Large intestine (tissue), 3 donors: Measurements from ENCODE around the gene SEC24D. TPM values are rescaled to one million over a fixed set of nuclear protein-coding genes. Genes with fewer than 3 reads are reported as not detected.
A peak's percentile ranks its signal among the peaks of the same experiment; 100 is the strongest.

Experiments
- DNase-seq, 2 donors: peaks; one replicate each; pipeline versions ENCODE4 v3.0.0 to v3.0.0-alpha.2; 2013
- H3K27ac ChIP-seq: one replicate; pipeline ENCODE4 v1.5.1; 2013; ENCODE audit warnings: low read length
- H3K27me3 ChIP-seq: 2 replicates; pipeline ENCODE4 v1.6.1; 2013; ENCODE audit warnings: low read length; ENCODE audit not compliant: control insufficient read depth, insufficient read depth
- H3K36me3 ChIP-seq: 2 replicates; pipeline ENCODE4 v1.6.1; 2013; ENCODE audit warnings: low read length; ENCODE audit not compliant: control insufficient read depth, insufficient read depth
- H3K4me1 ChIP-seq: one replicate; pipeline ENCODE4 v1.6.1; 2013; ENCODE audit warnings: low read length; ENCODE audit not compliant: control insufficient read depth, insufficient read depth
- H3K4me3 ChIP-seq: one replicate; pipeline ENCODE4 v1.5.1; 2013; ENCODE audit warnings: low read length
- H3K9me3 ChIP-seq: one replicate; pipeline ENCODE4 v1.6.1; 2013; ENCODE audit warnings: mild to moderate bottlenecking, low read depth, low read length, moderate library complexity; ENCODE audit not compliant: control insufficient read depth
- WGBS: methylation state at CpG from one replicate; pipeline ENCODE4 v1.1.5; 2013; ENCODE audit warnings: low lambda C conversion rate; ENCODE audit not compliant: insufficient coverage; 5-methylcytosine and 5-hydroxymethylcytosine counted together
- polyA plus RNA-seq: library from polyadenylated mRNA; unstranded; fragments of 120-200 nt; gene quantifications from one replicate; pipeline ENCODE4 v1.2.1, GENCODE V29; 2013

SEC24D gene
- polyA plus RNA-seq, 1 donor, result 61.5 TPM

DNA sequence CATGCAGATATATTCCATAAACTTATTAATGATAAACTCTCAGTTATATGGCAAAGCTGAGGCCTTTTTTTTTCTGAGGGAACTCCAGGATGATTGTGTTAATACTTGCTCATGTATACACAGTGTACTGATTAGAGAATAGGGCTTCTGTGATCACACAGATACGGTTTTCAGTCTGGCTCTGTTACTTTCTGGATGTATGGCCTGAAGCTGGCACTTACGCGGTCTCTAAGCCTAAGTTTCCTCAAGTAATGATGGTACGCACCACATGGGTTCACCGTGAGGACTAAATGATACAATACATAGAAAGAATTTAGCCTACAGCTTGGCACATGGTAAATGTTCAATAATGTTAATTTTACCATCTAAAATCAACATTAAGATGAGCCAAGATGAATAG lies 73.8 kb downstream of the SEC24D start:
- Histone ChIP-seq H3K4me3 (no peak overlapping the region), H3K27ac (peak overlapping the region; percentile 16), H3K36me3 (peaks cover 40% of the 10 kb centered on the region), H3K4me1 (peaks cover under 1% of the 10 kb centered on the region), H3K9me3 (no peaks in the 10 kb centered on the region), H3K27me3 (no peaks in the 10 kb centered on the region)
- DNase-seq, result no peak
- WGBS, result no CpG with 5 or more reads among the region's 5 CpGs

DNA sequence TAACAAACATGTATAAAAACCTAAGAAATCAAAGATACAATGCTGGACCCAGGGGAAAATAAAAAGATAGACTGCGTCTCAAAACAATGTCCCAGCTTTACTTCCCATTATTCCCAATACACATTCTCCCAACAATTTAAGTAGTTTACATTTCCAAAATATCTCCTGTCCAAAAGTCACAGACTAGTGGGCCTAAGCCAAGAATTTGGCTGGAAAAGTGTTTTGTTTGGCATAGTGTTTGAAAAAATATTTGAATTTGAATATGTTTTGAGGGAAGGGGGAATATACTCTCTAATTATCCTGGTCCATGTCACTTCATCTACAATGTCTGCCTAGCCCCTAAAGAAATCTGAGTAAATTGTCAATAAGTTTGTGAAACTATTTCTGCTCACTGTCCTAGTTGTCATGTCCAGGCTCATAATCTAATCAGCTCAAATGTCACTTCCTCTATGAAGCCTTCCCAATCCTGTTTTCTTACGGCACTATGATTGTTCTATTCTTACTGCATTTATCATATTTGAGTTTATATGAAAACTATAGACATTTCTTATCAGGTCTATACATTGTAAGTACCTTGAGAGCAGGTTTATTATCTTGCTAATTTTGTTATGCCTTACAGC lies 74.4 kb downstream of the SEC24D start:
- no peaks in the 10 kb centered on the region for H3K27me3 ChIP-seq
- H3K4me3 ChIP-seq, result no peak overlapping the region
- peaks cover 36% of the 10 kb centered on the region for H3K36me3 ChIP-seq
- 93% methylated on average over 2 of the region's 2 CpGs for WGBS
- H3K9me3 ChIP-seq, result no peaks in the 10 kb centered on the region
- no peak overlapping the region for H3K27ac ChIP-seq
- DNase-seq, result no peak
- H3K4me1 ChIP-seq, result peaks cover 5% of the 10 kb centered on the region

DNA sequence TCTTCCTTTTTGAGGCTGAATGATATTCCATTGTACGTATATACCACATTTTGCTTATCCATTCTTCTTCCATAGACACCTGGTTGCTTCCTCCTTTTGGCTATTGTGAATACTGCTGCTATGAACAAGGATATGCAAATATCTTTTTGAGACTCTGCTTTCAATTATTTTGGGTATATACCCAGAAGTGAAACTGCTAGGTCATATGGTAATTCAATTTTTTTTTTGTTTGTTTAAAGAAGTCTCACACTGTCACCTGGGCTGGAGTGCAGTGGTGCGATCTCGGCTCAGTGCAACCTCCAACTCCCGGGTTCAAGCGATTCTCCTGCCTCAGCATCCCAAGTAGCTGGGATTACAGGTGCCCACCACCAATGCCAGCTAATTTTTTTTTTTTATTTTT lies 75.4 kb downstream of the SEC24D start:
- H3K36me3 ChIP-seq, result peaks cover 29% of the 10 kb centered on the region
- H3K27me3 ChIP-seq, result no peaks in the 10 kb centered on the region
- H3K9me3 ChIP-seq, result no peaks in the 10 kb centered on the region
- DNase-seq, result no peak
- no peak overlapping the region for H3K27ac ChIP-seq
- 100% methylated on average over 4 of the region's 5 CpGs for WGBS
- H3K4me3 ChIP-seq, result no peak overlapping the region
- H3K4me1 ChIP-seq, result peaks cover 8% of the 10 kb centered on the region

DNA sequence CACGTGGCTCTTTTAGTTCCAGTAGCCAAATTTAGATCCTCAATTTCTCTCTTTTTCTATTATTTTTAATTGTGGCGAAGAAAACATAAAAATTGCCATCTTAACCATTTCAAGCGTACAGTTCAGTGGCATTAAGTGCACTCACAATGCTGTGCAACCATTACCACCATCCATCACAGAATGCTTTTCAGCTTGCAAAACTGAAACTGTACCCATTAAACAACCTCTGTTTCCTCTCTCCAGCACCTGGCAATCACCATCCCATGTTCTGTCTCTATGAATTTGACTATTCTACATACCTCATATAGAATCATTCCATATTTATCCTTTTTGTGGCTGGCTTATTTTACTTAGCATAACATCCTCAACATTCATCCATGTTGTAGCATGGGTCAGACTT lies 75.8 kb downstream of the SEC24D start:
- H3K27me3 ChIP-seq, result no peaks in the 10 kb centered on the region
- no peak overlapping the region for H3K27ac ChIP-seq
- peaks cover 29% of the 10 kb centered on the region for H3K36me3 ChIP-seq
- 100% methylated on average over 3 of the region's 3 CpGs for WGBS
- DNase-seq, result no peak
- H3K4me3 ChIP-seq, result no peak overlapping the region
- H3K4me1 ChIP-seq, result peaks cover 8% of the 10 kb centered on the region
- no peaks in the 10 kb centered on the region for H3K9me3 ChIP-seq

DNA sequence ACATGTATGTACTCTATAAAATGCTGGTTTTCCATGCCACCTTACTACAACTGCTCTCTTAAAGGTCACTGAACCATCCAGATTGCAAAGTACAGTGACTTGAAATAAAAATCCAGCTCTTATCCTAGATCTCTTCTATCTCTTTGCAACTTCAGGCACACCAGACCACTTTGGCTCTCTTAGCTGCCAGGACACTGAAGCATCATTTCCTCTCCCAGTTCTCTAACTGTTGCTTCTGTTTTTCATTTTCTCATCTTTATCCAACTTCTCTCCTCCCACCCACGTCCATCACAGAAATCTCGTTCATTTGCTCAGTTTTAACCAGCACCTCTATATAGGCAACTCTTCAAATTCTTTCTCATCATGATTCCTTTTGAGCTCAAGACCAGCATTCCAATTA lies 76.4 kb downstream of the SEC24D start:
- no peak for DNase-seq
- no peaks in the 10 kb centered on the region for H3K9me3 ChIP-seq
- H3K4me3 ChIP-seq, result no peak overlapping the region
- peaks cover 26% of the 10 kb centered on the region for H3K36me3 ChIP-seq
- H3K4me1 ChIP-seq, result peaks cover 8% of the 10 kb centered on the region
- 79% methylated on average over 2 of the region's 2 CpGs for WGBS
- H3K27me3 ChIP-seq, result no peaks in the 10 kb centered on the region
- H3K27ac ChIP-seq, result no peak overlapping the region

DNA sequence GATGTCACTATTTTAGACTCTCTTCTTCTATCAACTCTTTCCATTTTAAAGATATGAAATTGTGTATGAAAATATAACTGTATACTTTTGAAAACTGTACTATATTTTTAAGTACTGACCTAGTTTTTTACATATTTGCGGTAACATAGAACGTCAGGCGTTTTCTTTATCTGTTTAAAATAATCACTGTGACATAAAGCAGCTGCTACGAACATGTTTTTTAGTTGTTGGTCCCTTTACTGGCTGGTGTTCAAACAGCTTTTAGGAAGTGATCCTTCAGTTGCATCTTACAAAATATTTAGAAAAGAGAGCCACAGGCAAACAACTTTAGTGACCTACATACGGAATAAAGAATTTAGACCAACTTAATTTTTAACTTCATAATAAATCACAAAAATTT lies 77.6 kb downstream of the SEC24D start:
- H3K9me3 ChIP-seq, result no peaks in the 10 kb centered on the region
- peaks cover 8% of the 10 kb centered on the region for H3K4me1 ChIP-seq
- 57% methylated on average over 4 of the region's 5 CpGs for WGBS
- H3K36me3 ChIP-seq, result peaks cover 14% of the 10 kb centered on the region
- no peak for DNase-seq
- peak overlapping the region; percentile 13 for H3K27ac ChIP-seq
- H3K4me3 ChIP-seq, result no peak overlapping the region
- H3K27me3 ChIP-seq, result no peaks in the 10 kb centered on the region

DNA sequence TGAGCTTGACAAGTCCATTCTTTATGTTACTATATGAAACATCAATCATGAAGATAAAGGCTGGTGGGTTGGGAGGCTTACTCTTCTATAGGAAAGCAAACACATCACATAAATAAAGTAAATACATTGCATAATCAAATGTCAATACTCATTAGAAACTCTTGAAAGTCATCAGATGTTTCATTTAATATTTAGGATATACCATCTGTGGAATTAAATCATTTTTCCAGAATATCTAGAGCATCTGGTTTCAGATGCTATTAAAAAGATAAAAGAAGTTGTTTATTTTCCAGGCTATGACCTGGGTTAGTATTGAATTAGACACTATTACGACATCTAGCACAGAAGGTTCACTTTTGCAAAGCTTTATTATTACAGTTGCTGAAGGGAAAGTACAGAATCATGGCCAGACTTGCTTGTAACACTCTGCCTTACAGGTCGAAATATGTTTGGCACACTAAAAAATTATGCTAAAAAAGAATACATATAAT lies 78.1 kb downstream of the SEC24D start:
- H3K4me3 ChIP-seq, result no peak overlapping the region
- no peaks in the 10 kb centered on the region for H3K9me3 ChIP-seq
- H3K27ac ChIP-seq, result peak overlapping the region; percentile 13
- peaks cover 13% of the 10 kb centered on the region for H3K36me3 ChIP-seq
- H3K27me3 ChIP-seq, result no peaks in the 10 kb centered on the region
- WGBS, result 67% methylated on average over 1 of the region's 2 CpGs
- DNase-seq, result no peak
- peaks cover 8% of the 10 kb centered on the region for H3K4me1 ChIP-seq

DNA sequence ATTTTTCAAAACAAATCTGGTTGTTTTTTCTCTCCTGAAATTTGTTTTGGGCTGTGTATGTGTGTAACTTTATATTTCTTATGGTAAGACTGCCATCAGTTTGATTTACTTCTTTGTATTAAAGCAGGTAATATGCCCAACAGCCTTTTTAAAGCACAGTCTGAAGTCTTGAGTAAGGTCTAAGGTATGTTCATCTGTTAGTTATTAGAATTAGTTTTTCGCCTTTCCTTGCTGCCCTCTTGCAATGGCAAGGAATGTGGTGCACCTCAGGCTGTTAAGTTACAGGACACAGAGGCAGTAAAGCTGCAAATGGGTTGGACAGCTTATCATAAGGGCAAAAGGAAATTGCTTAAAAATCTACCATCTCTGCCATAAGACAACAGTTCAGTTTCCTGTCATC lies 79.0 kb downstream of the SEC24D start:
- no peaks in the 10 kb centered on the region for H3K9me3 ChIP-seq
- DNase-seq, result no peak
- no peaks in the 10 kb centered on the region for H3K27me3 ChIP-seq
- no peak overlapping the region for H3K4me3 ChIP-seq
- no CpG with 5 or more reads among the region's 1 CpG for WGBS
- peaks cover 13% of the 10 kb centered on the region for H3K36me3 ChIP-seq
- H3K4me1 ChIP-seq, result peaks cover 8% of the 10 kb centered on the region
- peak overlapping the region; percentile 13 for H3K27ac ChIP-seq

DNA sequence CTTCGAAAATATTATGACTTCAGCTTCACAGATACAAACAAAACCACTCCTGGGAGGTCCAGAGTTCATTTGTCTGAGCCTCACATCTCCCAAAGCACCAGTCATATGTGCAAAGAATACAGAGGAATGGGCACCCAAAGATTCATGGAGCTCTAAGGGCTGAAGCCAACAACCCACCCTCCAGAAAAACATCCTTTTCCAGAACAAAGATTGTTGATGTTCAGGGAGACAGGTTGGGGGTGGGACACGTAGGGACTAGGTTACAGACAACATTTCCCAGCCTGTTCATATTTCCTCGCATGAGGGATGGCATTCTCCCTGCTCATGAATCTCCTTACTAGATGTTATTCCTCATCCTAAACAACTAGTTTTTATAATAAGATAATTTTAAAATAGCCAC lies 79.5 kb downstream of the SEC24D start:
- no peaks in the 10 kb centered on the region for H3K9me3 ChIP-seq
- H3K27me3 ChIP-seq, result no peaks in the 10 kb centered on the region
- no peak for DNase-seq
- no peak overlapping the region for H3K27ac ChIP-seq
- H3K36me3 ChIP-seq, result peaks cover 17% of the 10 kb centered on the region
- peaks cover 8% of the 10 kb centered on the region for H3K4me1 ChIP-seq
- WGBS, result no CpG with 5 or more reads among the region's 3 CpGs
- no peak overlapping the region for H3K4me3 ChIP-seq

DNA sequence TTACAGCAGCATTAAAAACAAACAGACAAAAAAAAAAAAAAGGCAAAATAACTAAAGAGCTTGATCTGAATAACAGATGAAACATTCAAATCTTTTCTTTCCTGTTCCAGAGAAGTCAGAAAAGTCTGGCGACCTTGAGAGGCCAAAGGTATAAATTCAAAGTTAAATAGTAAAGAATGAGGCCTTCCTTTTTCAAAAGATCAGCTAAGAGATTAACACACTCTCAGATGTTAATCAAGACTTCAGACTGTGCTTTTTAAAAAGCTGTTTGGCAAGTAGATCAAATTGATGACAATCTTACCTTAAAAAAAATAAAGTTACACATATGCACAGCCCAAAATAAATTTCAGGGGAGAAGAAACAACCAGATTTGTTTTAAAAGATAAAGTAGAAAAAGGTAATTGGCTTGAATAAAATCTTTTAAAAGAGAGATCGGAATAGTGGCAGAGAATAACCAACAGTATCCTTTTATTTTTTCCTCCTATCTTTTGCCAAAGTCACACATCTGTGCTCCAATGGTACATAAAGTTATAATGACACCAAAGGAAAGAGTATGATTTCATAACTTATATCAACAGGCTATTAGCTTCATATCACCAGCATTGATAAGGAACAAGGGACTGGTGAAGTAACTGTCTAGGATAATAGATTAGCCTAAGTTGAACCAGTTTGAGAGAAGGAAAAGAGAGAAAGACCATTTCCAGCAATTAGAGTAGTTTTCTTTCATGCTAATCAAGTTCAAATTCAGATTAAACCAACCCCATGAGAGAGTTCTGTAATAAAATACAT lies 80.3 kb downstream of the SEC24D start:
- peaks cover 15% of the 10 kb centered on the region for H3K36me3 ChIP-seq
- no peak for DNase-seq
- WGBS, result 11% methylated on average over 1 of the region's 2 CpGs
- H3K9me3 ChIP-seq, result no peaks in the 10 kb centered on the region
- H3K4me1 ChIP-seq, result peaks cover 8% of the 10 kb centered on the region
- no peaks in the 10 kb centered on the region for H3K27me3 ChIP-seq
- H3K27ac ChIP-seq, result no peak overlapping the region
- H3K4me3 ChIP-seq, result no peak overlapping the region
